NCI-H510A treated with DMSO at 0.1 percent for 48 hours (cell line): Measurements from ENCODE around the gene CDK5RAP2.
"Not testable (repeated sequence)": the region's sequence is repeated elsewhere in the genome, so short reads cannot be mapped to it uniquely, and the experiment has no call there.

ENCODE experiments used
- DNase-seq: peaks from one replicate; lab custom pipeline; 2025; lab: John Stamatoyannopoulos, UW

The CDK5RAP2 gene

DNA sequence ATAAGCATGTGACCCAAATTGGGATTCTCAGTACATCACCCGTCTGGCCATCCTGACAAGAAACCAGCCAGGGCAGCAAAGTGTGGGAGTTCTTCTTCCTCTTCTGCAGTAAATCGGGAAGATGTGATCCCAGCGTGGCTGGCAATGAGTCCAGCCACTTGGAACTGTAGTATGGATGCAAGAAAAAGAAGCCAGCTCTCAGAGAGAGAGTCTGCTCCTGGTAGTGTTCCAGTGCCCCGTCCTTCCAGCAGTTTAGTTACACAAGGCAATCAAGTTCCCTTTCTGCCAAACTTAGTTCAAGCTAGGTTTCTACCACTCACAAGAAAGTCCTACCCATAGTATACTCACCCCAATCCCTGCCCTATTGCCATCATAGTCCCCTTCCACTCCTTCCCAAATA, 65.6 kb downstream of the CDK5RAP2 start:
- DNase-seq, result no peak

DNA sequence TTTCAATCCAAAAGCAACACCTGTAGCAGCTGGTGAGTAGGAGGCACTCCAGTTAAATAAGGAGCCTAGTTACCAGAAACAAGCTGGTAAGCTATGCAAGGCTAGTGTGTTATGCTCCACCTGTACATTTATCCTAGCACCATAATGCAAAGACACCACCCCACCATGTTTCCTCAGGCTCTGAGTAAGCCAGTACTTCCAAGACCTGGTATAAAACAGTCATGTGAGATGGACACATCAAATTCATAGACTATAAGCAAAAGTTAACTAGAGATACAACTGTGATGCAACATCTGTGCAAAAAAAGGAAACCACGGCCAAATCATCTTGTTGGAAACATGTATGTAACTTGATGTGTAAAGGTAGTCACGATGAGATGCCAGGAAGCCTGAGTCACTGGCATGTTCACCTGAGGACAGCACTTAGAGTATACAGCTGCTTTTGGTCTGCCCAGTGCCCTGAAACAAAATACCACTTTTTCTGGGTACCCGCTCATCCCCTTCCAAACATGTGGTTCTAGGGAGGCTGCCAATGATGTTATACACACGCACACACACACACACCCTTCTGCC, 66.1 kb downstream of the CDK5RAP2 start:
- DNase-seq, result no peak

DNA sequence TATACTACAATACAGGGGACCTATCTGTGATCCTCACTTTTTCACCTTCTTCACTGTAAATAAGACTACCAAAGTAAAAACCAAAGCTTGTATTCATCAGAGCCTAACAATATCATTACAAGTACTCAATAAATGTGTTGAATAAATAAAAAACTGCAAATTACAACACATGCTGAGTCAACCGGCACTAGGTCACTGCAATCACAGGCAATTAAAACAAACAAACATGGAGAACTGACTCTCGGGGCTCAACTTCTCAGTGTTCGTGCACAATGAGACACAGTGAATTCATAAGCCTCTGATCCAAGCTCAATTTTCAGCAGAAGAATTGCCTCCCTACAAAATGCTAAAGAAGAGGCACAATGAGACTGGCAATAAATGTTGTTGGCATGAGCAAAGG, 69.2 kb downstream of the CDK5RAP2 start:
- DNase-seq, result no peak

DNA sequence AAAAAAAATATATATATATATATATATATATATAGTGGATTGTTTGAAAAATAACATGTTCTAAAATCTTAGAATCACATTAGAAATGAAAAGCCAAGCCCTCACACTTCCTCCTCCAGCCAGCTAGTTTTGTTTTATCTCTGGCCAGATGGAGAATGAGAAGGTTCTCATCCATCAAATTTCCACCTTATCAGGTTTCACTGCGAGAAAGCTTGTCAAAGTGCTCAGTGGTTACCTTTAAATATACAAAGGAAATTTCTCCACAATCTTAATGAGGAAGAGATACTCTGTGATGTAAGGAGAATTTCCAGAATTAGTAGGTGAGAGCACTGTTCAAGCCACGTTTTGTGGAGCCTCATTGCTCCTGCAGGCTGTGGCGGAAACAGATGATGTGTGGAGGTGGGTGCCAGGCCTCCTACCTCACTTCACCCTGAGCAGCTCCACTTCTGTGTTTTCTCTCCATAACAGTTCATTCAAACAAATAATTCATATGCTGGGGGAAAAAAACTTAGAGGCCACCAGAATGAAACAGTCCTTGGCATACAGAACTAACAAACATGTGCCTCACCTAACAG, 71.9 kb downstream of the CDK5RAP2 start:
- DNase-seq, result no peak

DNA sequence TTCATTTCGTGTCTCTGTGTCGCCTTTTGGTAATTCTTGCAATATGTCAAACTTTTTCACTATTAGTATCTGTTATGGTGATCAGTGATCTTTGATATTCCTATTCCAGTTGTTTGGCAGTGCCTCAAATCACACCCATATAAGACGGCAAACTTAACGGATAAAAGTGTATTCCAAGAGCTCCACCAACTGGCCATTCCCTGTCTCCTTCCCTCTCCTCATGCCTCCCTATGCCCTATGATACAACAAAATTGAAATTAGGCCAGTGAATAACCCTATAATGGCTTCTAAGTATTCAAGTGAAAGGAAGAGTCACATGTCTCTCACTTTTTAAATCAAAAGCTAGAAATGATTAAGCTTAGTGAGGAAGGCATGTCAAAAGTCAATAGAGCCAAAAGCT, 74.8 kb downstream of the CDK5RAP2 start:
- DNase-seq, result no peak

DNA sequence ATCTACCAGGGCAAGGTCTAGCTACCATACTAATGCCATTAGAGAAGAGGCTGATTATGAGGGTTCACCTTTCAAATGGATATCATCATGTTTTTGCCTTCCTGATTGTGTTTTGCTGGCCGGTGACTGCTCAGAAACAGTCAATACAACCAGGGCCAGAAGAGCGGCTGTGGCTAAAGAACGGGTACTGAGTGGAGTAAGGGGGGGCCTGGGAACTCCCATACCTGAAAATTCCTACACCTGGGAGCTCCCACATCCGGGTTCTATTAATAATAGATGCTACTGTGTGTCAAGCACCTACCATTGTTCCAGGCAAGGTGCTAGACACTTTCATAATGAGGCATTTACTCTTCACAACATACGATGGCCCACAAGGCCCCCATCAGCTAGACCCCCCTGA, 79.2 kb downstream of the CDK5RAP2 start:
- no peak for DNase-seq

DNA sequence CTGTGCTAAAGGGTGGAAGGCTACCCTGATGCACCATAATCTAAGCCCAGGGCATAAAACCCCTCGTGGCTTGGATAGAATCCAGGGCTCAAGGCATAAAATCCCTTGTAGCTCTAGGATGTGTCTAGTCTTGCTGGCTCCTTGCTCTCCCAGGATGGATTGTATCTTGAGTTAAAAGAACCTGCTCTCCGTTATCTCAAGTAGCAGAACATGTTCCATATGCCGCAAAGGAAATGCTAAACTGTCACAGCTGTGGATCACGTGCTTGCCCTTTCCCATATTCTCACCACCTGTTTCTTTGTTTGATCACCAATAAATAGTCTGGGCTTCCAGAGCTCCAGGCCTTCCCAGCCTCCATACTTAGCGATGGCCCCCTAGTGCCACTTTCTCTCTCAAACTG, 82.1 kb downstream of the CDK5RAP2 start:
- DNase-seq, result not testable (repeated sequence)

DNA sequence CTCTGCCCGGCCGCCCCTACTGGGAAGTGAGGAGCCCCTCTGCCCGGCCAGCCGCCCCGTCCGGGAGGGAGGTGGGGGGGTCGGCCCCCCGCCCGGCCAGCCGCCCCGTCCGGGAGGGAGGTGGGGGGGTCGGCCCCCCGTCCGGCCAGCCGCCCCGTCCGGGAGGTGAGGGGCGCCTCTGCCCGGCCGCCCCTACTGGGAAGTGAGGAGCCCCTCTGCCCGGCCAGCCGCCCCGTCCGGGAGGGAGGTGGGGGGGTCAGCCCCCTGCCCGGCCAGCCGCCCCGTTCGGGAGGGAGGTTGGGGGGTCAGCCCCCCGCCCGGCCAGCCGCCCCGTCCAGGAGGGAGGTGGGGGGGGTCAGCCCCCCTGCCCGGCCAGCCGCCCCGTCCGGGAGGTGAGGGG, 83.5 kb downstream of the CDK5RAP2 start:
- DNase-seq, result not testable (repeated sequence)

DNA sequence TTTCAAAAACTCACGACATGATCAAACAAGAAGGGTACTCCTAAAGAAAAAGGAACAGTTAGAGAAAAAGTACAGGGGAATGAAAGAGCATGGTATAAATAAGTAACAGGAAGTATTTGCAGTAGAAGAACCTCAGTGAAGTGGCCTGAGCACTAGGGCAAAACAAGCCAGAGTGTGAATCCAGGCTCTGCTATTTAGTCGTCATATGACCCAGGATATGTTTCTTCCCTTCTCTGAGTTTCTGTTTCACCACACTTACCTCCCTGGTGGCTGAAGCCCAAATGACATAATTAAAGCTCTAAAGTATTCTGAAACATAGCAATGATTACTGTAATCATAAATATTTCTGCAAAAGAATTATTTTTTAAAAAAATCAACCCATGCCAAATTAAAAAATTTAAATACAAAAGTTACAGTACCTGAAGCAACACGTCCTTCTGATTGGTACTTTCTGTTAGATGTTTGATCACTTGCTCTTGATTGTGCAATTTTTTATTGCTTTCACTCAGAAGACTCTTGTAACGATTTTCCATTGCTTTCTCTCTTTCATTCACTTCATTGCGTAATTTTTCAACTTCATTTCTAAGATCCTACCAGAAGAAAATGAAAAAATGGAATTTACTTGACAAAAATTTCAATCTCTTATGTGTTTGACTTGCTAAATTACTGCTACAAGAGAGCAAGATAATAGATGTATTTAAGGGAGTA, 88.9 kb downstream of the CDK5RAP2 start:
- DNase-seq, result no peak

DNA sequence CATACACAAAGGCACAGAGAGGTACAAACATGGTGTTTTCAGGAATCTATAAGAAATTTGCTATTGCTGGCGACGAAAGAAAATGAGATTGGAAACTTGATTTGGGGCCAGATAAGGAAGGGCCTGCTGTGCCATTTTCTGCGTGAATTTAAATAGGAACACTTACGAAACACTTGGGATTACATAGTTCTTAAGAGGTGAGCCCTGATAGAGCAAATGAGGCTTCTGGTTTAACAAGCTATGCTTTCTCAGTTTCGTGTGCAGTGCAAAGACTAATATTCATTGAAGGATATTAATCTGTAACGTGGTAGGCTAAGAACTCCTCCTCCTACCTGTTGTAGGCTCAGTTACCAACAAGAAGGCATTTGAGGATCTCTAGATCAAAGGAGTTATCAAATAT, 93.1 kb downstream of the CDK5RAP2 start:
- DNase-seq, result no peak

DNA sequence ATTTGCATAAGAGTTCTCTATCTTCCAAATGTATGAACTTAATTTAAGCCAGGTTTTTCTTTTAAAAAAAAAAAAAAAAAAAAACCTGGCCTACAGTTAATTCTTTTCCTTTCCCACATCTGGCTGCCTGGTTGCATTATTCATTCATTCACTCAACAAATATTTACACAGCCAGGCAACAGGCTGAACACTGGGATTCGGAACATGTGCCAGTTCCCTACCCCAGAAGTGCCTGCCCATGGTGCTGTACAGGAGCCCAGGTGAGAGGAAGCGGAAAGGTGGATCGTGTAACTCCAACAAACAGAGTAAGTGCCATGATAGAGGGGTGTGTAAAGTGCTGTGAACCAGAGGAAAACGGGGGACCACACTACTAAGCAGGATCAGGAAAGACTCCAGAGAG, 93.6 kb downstream of the CDK5RAP2 start:
- peak; percentile 52 for DNase-seq

DNA sequence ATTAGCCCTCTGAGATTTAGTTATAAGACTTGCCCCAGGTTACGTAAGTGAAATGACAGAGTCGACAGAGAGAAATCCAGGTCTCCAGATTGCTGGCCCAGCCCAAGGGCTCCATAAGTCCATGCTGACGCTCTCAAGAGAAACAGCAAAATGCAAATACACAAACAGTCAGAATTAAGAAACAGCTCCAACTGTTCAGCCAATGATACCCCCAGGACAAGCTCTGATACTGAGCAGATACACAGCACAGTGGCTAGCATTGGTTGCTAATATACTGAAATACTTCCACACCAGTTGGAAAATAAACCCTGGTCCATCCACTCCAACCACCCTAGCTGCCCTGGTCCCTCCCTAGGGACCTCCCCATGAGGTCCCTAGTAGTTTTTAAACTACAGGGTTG, 94.2 kb downstream of the CDK5RAP2 start:
- no peak for DNase-seq

DNA sequence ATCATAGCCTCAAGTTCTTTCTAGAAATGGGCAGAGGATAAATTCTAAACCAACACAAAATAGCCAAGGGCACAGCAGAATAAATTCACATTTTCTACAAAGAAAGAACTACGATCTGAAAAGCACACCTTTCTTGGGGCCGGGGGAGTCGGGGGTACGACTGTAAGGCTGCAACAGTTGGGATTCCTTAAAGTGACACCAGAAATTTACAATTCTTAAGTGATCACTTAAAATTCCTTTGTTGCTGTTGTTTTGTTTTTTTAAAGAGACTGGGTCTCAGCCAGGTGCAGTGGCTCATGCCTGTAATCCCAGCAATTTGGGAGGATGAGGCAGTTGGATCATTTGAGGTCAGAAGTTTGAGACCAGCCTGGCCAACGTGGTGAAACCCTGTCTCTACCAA, 95.8 kb downstream of the CDK5RAP2 start:
- DNase-seq, result no peak

DNA sequence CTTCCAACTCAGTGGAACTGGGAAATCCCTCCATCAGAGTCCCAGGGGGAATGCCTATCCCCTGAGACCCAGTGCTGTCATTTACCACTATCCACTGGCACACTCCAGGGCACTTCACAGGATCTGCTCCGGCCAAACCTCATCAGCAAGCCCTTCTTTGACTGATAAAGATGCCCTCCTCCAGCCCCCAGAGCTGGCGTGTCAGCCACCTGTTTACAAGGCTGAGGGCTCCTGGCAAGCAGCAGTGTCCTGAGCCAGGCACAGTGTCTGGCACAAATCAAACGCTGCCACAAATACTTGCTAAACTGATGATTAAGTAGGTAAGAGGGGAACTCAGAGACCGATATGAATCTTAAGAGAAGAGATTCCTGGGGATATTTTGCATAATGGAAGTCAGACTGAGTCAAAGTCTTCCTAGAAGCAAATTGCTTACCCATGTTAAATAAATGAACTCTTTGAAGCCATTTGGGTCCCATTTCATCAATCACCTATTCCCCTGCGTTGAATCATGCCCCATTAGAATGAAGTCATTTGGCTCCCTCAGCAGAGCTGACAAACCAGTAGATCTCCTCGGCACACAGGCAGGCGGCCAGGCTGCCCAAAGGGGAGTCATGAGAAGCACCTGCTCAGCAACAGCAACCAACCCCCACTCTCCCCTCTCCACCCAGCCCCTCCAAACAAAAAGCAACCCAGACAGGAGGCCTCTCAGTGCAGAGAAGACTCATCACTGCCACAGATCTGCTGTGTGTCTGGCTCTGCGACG, 97.4 kb downstream of the CDK5RAP2 start:
- DNase-seq, result no peak

DNA sequence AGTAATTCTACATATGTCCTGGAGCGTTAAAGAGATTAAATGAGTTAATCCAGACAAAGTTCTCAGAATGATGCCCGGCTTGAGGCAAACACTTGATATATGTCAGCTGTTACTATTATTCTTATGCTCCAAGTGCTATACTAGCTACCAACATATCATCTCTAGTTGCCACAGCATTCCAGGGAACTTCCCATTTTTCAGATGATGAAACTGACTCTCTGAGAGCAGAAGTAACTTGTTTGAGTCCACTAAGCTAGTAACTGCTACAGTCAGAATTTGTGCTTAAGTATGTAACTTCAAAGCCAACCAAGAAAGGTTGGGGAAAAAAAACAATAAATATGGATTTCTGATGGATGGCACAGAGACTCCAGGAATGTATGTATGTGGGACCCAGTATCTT, 98.1 kb downstream of the CDK5RAP2 start:
- DNase-seq, result no peak

DNA sequence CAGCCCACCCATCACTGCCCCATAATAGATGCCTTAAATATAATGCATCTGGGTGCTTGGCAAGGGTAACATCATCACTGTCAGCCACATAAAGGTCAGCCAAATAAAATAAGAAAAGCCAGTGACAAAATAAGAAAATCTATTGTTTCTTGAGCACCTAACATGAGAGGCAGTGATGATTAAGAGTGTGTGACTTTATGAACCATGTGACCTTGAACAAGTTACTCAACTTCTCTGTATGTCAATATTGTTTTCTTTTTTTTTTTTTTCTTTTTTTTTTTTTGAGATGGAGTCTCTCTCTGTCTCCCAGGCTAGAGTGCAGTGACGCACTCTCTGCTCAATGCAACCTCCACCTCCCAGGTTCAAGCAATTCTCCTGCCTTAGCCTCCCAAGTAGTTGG, 98.7 kb downstream of the CDK5RAP2 start:
- DNase-seq, result no peak

DNA sequence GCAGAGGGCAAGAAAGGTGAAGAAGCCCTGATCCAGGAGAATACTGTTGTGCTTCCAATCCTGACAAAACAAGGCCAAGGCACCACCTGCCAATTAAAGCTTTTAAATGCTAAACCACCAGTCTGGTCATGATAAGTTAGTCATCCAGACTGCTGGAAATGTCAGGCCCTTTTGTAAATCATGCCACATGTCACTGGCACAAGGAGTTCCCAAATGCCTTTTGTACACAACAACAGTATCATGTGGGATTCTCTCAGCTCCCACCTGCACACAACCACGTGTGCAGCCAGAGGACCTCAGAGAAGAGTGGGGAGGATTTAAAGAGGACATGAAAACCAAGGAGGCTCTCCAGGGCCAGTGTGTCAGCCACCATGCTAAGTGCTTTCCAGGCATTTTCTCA, 99.3 kb downstream of the CDK5RAP2 start:
- no peak for DNase-seq

DNA sequence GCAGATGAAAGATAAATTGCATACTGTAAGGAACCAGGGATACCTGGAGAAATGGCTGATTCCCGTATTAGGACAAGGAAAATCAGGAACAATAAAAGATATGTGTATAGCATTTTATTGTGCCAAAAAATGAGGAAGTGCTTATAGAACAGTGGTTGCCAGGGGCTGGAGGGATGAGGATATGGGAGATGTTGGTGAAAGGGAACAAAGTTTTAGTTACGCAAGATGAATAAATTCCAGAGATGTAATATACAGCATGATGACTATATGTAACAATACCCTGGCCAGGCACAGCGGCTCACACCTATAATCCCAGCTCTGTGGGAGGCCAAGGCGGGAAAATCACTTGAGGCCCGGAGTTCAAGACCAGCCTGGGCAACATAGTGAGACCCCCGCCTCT, 101.8 kb downstream of the CDK5RAP2 start:
- no peak for DNase-seq

DNA sequence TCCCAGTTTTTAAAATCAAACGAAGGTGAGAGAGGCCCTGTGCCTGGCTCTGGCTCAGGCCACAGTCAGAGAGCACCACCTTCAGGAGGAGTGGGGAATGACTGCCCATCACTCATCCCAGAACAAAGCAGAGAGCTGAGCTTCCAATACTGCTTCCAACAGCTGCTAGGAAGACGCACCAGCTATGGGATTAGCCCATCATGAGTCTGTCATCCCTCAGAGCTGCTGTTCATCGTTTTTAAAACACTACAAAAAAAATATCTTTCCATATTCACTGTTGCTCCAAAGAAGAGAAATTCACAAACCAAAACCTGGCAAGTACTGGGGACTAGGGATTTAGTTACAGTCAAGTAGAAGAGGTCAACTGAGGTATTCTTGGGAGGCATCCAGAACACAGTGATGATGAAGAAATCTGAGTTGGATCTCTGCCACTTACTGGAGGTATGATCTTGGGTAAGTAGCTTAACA, 102.4 kb downstream of the CDK5RAP2 start:
- peak; percentile 72 for DNase-seq

DNA sequence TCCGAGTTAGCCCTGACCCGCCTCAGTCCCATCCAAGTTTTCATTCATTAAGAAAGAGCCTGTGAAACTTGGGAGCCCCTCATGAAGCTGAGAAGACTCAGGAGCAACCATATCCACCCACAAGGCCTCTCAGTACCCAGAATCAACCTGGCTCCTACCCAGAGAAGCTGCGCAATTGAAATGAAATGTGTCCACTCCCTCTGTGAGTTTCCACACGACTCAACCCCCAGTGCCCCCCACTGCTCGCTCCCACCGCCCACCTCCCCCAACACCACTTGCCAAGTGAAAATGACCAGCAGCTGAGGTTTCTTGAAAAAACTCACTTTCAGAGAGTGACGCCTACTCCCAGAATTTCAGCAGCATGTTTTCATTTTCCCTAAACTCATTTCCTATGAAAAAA, 104.6 kb downstream of the CDK5RAP2 start:
- no peak for DNase-seq

DNA sequence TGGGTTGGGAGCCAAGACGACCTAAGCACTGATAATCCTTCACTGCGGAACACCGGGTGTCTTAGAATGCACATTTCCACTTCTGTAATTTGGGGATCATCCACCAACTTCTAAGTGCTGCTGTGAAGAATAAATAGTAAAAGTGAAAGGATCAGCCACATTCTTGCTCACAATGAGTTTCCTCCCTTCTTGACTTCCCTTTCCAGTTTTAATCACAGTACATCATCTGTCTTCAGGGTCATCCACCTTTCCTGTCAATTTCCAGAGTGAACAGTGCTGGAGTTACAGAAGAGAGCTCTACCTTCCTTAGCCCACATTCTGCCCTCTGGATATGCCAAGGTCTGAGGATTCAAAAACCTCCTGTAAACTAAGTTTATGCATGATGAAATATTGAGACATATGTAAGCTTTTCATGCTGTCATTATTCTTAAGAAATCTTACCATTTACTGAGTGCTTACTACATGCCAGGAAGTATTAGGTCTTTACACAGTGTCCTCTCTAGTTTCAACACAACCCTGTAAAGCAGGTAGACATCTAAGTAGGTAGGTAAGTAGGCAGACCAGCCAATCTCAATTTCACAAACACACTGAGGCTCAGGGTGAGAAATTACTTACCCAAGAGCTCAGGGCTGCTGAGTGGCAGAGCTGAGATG, 105.2 kb downstream of the CDK5RAP2 start:
- no peak for DNase-seq

DNA sequence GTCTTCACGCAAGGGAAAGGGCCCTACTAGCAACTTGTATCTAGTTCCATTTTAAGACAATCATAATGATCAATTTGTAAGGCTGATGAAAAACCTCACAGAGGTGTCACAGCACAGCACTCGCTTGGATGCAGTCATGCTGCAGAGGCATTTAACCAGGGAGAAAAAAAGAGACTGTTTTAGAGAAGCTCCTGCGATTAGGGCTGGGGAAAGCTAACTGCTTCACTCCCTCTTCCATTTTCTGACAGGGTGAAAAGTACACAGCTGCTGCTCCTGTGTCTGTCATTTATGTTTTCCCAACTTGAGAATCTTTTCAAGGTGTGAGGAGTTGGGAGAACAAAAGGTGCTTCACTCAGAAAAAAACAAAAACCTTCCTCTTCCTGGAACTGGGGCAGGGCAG, 106.4 kb downstream of the CDK5RAP2 start:
- no peak for DNase-seq
